NCI-H146 (cell line): ENCODE data around the gene CEP164.
"Not testable (repeated sequence)": the region's sequence is repeated elsewhere in the genome, so short reads cannot be mapped to it uniquely, and the experiment has no call there.

Experiments
- DNase-seq: peaks from one replicate; lab custom pipeline; 2025; lab: John Stamatoyannopoulos, UW

Gene CEP164

DNA sequence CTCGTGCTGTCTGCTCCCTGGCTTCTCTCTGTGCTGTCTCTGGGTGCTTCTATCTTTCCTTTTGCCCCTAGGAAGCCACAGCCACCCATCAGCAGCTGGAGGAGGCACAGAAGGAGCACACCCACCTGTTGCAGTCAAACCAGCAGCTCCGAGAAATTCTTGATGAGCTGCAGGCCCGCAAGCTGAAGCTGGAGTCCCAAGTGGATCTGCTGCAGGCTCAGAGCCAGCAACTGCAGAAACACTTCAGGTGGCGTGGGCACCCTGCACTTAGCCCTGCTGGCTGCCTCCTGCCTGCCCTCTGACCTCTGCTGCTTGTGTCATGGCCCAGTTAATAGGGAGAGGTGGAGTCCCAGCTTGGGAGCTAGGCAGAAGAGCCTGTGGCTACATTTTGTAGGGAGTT lies 67.8 kb downstream of the CEP164 start:
- no peak for DNase-seq

- no peak for DNase-seq
These were observed 69.3 kb downstream of the CEP164 start for GRCh38 chr11:117396970-117397369.

GRCh38 chr11:117398618-117399017 lies 71.0 kb downstream of the CEP164 start:
- DNase-seq, result not testable (repeated sequence)

- not testable (repeated sequence) for DNase-seq
These were observed 71.6 kb downstream of the CEP164 start for GRCh38 chr11:117399100-117399840.

GRCh38 chr11:117405898-117406297 lies 78.2 kb downstream of the CEP164 start:
- not testable (repeated sequence) for DNase-seq

- DNase-seq, result no peak
These were observed 79.4 kb downstream of the CEP164 start for GRCh38 chr11:117407016-117407415.

GRCh38 chr11:117408356-117408755 lies 80.7 kb downstream of the CEP164 start:
- no peak for DNase-seq

DNA sequence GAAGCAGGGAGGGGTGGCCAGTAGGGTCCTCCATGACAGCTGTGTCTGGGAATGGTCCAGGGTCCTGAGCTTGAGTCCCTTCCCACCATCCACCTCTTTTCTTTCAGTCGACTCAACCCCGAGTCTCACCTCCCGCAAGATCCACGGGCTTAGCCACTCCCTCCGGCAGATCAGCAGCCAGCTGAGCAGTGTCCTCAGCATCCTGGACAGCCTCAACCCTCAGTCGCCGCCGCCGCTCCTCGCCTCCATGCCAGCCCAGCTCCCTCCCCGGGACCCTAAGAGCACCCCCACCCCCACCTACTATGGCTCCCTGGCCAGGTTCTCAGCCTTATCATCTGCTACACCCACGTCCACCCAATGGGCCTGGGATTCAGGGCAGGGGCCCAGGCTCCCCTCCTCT lies 81.9 kb downstream of the CEP164 start:
- no peak for DNase-seq

- DNase-seq, result no peak
These were observed 82.6 kb downstream of the CEP164 start for GRCh38 chr11:117410238-117410637.

GRCh38 chr11:117410861-117411710 lies 83.4 kb downstream of the CEP164 start:
- DNase-seq, result peak; percentile 93

DNA sequence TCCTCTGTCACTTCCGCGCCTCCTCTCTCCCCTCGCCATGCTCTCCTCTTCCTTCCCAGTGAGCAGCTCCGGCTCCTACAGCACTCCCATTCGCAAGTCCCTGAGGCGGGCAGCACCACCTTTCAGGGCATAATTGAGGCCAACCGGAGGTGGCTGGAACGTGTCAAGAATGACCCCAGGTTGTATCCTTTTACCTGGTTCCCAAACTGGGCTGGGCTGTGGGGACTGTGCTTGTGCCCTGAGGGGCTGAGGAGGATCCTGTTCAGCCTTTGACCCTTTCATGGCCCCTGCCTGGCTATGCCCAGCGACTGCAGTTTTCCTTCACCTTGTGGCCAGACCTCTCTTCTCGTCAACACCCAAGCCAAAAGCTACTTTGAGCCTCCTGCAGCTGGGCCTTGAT lies 84.1 kb downstream of the CEP164 start:
- DNase-seq, result no peak

- no peak for DNase-seq
These were observed 84.5 kb downstream of the CEP164 start for GRCh38 chr11:117412176-117412575.

GRCh38 chr11:117412653-117413275 lies 85.1 kb downstream of the CEP164 start:
- DNase-seq, result no peak

DNA sequence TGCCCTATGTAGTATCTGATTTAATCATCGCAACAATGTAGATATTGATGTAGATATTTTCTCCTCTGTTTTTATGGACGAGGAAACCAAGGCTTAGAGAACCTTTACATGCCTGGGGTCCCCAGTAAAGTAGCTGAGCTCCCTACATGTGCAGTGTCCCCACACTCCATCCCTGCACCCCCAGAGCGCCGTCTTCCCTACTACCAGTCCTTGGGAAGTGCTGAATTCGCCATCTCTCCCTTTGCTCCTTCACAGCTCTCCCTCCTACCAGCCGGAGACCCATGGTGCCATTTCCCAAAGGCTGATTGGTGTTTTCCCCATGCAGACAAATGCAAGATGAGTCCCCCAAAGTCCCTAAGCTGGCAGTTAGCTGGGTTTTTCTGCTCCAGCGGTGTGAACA lies 86.0 kb downstream of the CEP164 start:
- no peak for DNase-seq

DNA sequence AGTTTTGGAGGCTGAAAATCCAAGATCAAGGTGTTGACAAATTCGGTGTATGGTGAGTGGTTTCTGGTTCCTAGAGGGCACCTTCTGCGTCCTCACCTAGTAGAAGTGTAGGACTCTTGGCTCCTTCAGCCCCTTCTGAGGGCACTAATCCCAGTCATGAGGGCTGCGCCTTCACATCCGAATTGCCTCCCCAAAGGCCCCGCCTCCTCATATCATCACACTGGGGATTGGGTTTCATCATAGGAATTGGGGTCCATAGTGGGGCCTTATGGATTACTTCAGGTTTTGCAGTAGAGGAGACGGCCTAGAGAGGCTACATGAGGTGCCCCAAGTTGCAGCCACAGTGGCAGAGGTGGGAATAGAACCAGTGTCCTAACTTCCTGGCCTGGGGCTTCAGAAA lies 87.1 kb downstream of the CEP164 start:
- no peak for DNase-seq

DNA sequence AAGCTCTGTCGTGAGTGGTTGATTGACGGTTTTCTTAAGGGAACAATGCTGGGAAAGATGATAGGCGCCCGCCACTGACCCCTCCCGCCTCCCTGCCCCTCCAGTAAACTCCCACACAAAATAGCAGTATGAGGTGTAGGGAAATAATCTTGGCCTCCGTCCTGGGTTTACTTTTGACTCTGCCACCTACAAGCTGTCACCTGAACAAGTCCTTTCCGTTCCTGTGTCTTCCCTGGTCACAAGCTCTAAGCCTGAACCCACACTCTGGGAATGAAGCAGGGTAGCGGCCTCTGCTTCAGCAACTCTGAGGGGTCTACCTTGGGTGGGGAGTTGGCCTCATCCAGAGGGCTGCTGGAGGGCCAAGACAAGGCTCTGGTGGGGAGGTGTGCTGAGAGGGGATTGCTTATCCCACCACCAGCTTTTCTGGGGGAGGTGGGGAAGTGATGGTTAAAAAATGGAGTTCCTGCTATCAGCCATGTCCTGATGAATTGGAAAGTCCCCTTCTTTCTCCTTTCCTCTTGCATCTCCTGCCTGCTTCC lies 87.8 kb downstream of the CEP164 start:
- DNase-seq, result no peak

GRCh38 chr11:117417342-117417741 lies 89.7 kb downstream of the CEP164 start:
- no peak for DNase-seq

GRCh38 chr11:117417856-117418255 lies 90.2 kb downstream of the CEP164 start:
- DNase-seq, result no peak

DNA sequence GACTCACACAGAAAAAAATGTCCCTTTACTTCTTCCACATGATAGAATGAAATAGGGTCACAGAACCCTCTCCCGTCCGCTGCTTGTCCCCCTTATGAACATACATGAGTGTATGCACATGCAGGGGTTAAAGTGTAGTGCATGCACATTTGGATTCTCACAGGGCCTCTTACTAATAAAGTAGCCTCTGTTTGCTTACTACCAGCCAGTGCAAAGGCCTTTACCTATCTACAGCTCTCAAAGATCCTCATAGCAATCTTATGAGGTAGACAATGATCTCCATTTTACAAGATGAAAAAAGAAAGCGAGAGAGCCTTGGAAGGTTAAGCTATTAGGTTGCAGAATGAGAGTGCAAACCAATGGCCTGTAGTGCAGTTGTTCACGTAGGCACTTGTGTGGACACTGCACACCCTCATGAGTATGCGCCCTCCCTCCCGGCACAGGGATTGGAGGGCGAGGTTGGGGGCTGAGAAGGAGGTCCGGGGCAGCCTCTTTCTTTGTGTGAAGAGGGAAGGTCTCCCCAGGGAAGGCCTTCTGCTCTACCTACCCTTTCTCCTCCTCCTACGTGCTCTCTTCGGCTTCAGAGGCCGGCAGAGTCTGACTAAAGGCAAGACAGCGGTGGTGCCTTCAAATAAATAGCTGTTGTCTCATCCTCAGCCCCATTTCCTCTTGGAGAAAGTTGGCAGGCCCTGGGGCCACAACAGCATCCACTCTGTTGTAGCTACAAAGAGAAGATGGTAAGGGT lies 91.3 kb downstream of the CEP164 start:
- no peak for DNase-seq

GRCh38 chr11:117419482-117420142 lies 92.0 kb downstream of the CEP164 start:
- no peak for DNase-seq

- DNase-seq, result no peak
These were observed 92.5 kb downstream of the CEP164 start for GRCh38 chr11:117420143-117420485.
